NCI-H510A treated with DMSO at 0.1 percent for 48 hours (cell line): ENCODE data around the gene MAN1B1.

Experiments
- DNase-seq: peaks from one replicate; lab custom pipeline; 2025; lab: John Stamatoyannopoulos, UW

The MAN1B1 gene

GRCh38 chr9:137068539-137069507 is 18.0 kb upstream of the MAN1B1 start:
- DNase-seq, result no peak

GRCh38 chr9:137069508-137070091 is 17.2 kb upstream of the MAN1B1 start:
- no peak for DNase-seq

- DNase-seq, result peak; percentile 86
These were observed 16.4 kb upstream of the MAN1B1 start, which contains the start of gene SAPCD2 for GRCh38 chr9:137070201-137070905. Gene SAPCD2, minus strand, starts transcription at chr9:137070557. Its CDS starts 97 bp downstream, at chr9:137070460.

GRCh38 chr9:137070906-137071275 is 15.9 kb upstream of the MAN1B1 start:
- no peak for DNase-seq

GRCh38 chr9:137071282-137071681 is 15.5 kb upstream of the MAN1B1 start:
- DNase-seq, result no peak

GRCh38 chr9:137073992-137074399 is 12.8 kb upstream of the MAN1B1 start:
- DNase-seq, result no peak

- no peak for DNase-seq
These were observed 12.0 kb upstream of the MAN1B1 start for GRCh38 chr9:137074657-137075274.

- no peak for DNase-seq
These were observed 11.5 kb upstream of the MAN1B1 start for GRCh38 chr9:137075275-137075775.

GRCh38 chr9:137076636-137077009 is 10.2 kb upstream of the MAN1B1 start:
- DNase-seq, result no peak

- no peak for DNase-seq
These were observed 9.6 kb upstream of the MAN1B1 start, which contains the start of gene UAP1L1 for GRCh38 chr9:137077010-137077747. Gene UAP1L1, plus strand, starts transcription at chr9:137077517. Its CDS starts 16 bp downstream, at chr9:137077533.

GRCh38 chr9:137077758-137078693 is 8.8 kb upstream of the MAN1B1 start:
- no peak for DNase-seq

GRCh38 chr9:137078701-137079400 is 7.9 kb upstream of the MAN1B1 start:
- DNase-seq, result no peak

GRCh38 chr9:137079401-137079787 is 7.4 kb upstream of the MAN1B1 start:
- DNase-seq, result no peak

GRCh38 chr9:137080260-137081122 is 6.3 kb upstream of the MAN1B1 start:
- no peak for DNase-seq

GRCh38 chr9:137082222-137082924 is 4.4 kb upstream of the MAN1B1 start:
- no peak for DNase-seq

- no peak for DNase-seq
These were observed 3.9 kb upstream of the MAN1B1 start for GRCh38 chr9:137082925-137083290.

GRCh38 chr9:137083394-137084004 is 3.3 kb upstream of the MAN1B1 start:
- DNase-seq, result no peak
